HepG2 (cell line): ENCODE results near the gene PITX3. TPM values are rescaled to one million over a fixed set of nuclear protein-coding genes. Genes with fewer than 3 reads are reported as not detected.

ENCODE experiments used
- ARNTL ChIP-seq: sonication (generic); formaldehyde crosslinking; IDR thresholded peaks from 2 replicates; pipeline ENCODE4 v1.4.0; 2020; ENCODE audit warnings: mild to moderate bottlenecking, missing genetic modification reagents
- CHD4 ChIP-seq: fragments of 200-600 bp; sonication (generic); IDR thresholded peaks from 2 replicates; pipeline ENCODE4 v1.7.0; 2017; ENCODE audit warnings: mild to moderate bottlenecking, low read length, borderline replicate concordance
- GRHL1 ChIP-seq: sonication (generic); formaldehyde crosslinking; conservative IDR thresholded peaks from 2 replicates; pipeline ENCODE4 v1.8.0; 2022; ENCODE audit warnings: missing genetic modification reagents
- HOXA5 ChIP-seq: sonication (generic); formaldehyde crosslinking; IDR thresholded peaks from 2 replicates; pipeline ENCODE4 v1.4.0; 2020; ENCODE audit warnings: missing genetic modification reagents
- KLF15 ChIP-seq: sonication (generic); formaldehyde crosslinking; IDR thresholded peaks from 2 replicates; pipeline ENCODE4 v1.8.1; 2023; ENCODE audit warnings: borderline replicate concordance, mild to moderate bottlenecking, inconsistent platforms, missing genetic modification reagents, mixed read lengths
- MTERF4 ChIP-seq: sonication (generic); formaldehyde crosslinking; IDR thresholded peaks from 2 replicates; pipeline ENCODE4 v1.8.0; 2023; ENCODE audit warnings: mild to moderate bottlenecking, missing genetic modification reagents
- NFE2 ChIP-seq: sonication (generic); formaldehyde crosslinking; IDR thresholded peaks from 2 replicates; pipeline ENCODE4 v1.4.0; 2020; ENCODE audit warnings: missing genetic modification reagents
- SIX4 ChIP-seq: sonication (generic); formaldehyde crosslinking; IDR thresholded peaks from 2 replicates; pipeline ENCODE4 v1.4.0; 2020; ENCODE audit warnings: missing genetic modification reagents
- SP1 ChIP-seq, 2 experiments: fragments of 450-650 bp in 1 of 2; sonication (generic) in 1 of 2; formaldehyde crosslinking in 1 of 2; IDR thresholded peaks; 2 replicates each; pipeline versions ENCODE4 v1.4.0 to v1.6.1; 2016 to 2020; ENCODE audit warnings: missing genetic modification reagents in 1 of 2
- STAT6 ChIP-seq: sonication (generic); formaldehyde crosslinking; IDR thresholded peaks from 2 replicates; pipeline ENCODE4 v1.4.0; 2020; ENCODE audit warnings: missing genetic modification reagents, mild to moderate bottlenecking, borderline replicate concordance
- ZBED4 ChIP-seq: sonication (generic); formaldehyde crosslinking; IDR thresholded peaks from 2 replicates; pipeline ENCODE4 v1.4.0; 2020; ENCODE audit warnings: missing genetic modification reagents, borderline replicate concordance
- ZBTB38 ChIP-seq: sonication (generic); formaldehyde crosslinking; IDR thresholded peaks from 2 replicates; pipeline ENCODE4 v1.5.1; 2020; ENCODE audit warnings: mild to moderate bottlenecking, missing genetic modification reagents
- ZBTB49 ChIP-seq: sonication (generic); formaldehyde crosslinking; IDR thresholded peaks from 2 replicates; pipeline ENCODE4 v1.4.0; 2020; ENCODE audit warnings: missing genetic modification reagents, borderline replicate concordance
- ZC3H13 ChIP-seq: sonication (generic); formaldehyde crosslinking; IDR thresholded peaks from 2 replicates; pipeline ENCODE4 v1.8.1; 2023; ENCODE audit warnings: mild to moderate bottlenecking, missing genetic modification reagents, moderate library complexity
- ZNF33B ChIP-seq: sonication (generic); formaldehyde crosslinking; IDR thresholded peaks from 2 replicates; pipeline ENCODE4 v1.5.1; 2020; ENCODE audit warnings: mild to moderate bottlenecking, missing genetic modification reagents
- ZNF775 ChIP-seq: sonication (generic); formaldehyde crosslinking; IDR thresholded peaks from 2 replicates; pipeline ENCODE4 v1.4.0; 2020; ENCODE audit warnings: missing genetic modification reagents, mild to moderate bottlenecking, moderate library complexity, borderline replicate concordance
- polyA plus RNA-seq, 8 experiments: library from polyadenylated mRNA; depleted of rRNA in 3 of 8; stranded (reverse) in 7 of 8; unstranded in 1 of 8; fragments of >200 nt; fragmentation: Illumina TruSeq in 4 of 8; extraction: Trizol in 4 of 8; gene quantifications; 2 replicates each; pipeline versions ENCODE4 v1.2.1 to v1.2.3, GENCODE V29; 2011 to 2016; ENCODE audit warnings: low read depth in 4 of 8, missing spikeins in 1 of 8, mixed read lengths in 1 of 8; ENCODE audit not compliant: insufficient read depth in 1 of 8
- total RNA-seq, 5 experiments: library from RNA; depleted of rRNA; stranded (reverse); fragments of >200 nt; fragmentation: Illumina TruSeq; extraction: Trizol; gene quantifications; 2 replicates each; pipeline ENCODE4 v1.2.3, GENCODE V29; 2016; ENCODE audit warnings: low read depth in 1 of 5

The PITX3 gene
- total and polyA plus RNA-seq, 2 of the 13 experiments (the other 11 are each of a cell fraction or from before 2014, with no cell fraction given) = not detected

- TF ChIP-seq MTERF4 (CRISPR knock-in tag) (no peak), ZBED4 (CRISPR knock-in tag) (no peak), ZC3H13 (CRISPR knock-in tag) (no peak), ZBTB38 (CRISPR knock-in tag) (no peak), ZBTB49 (no peak), ZNF775 (CRISPR knock-in tag) (no peak), SIX4 (no peak), ZNF33B (CRISPR knock-in tag) (no peak), KLF15 (CRISPR knock-in tag) (no peak), NFE2 (no peak), SP1 (IDR thresholded peaks at IDR 0.05) (no peak), SP1 (CRISPR knock-in tag; IDR thresholded peaks at IDR 0.05) (no peak), HOXA5 (CRISPR knock-in tag) (no peak), ARNTL (CRISPR knock-in tag) (no peak), GRHL1 (CRISPR knock-in tag) (no peak), CHD4 (no peak), STAT6 (CRISPR knock-in tag) (no peak)
Measured at GRCh38 chr10:102231357-102232318, 9.7 kb downstream of the PITX3 start (continued).
